Mesenchymal stem cell (in vitro differentiated cells and primary cell): ENCODE data around the gene ADAMTS7.
"Not testable (repeated sequence)": the region's sequence is repeated elsewhere in the genome, so short reads cannot be mapped to it uniquely, and the experiment has no call there.

Source experiments
- DNase-seq: peaks from one replicate; pipeline ENCODE4 v3.0.0-alpha.2; 2013
- H2AFZ ChIP-seq: one replicate; pipeline ENCODE4 v1.6.1; 2013; ENCODE audit warnings: low read depth, mild to moderate bottlenecking, control low read depth, inconsistent platforms, low read length, moderate library complexity
- H2AK5ac ChIP-seq: 2 replicates; pipeline ENCODE4 v1.6.1; 2013; ENCODE audit warnings: low read length, moderate library complexity, mild to moderate bottlenecking, inconsistent platforms; ENCODE audit not compliant: severe bottlenecking
- H2BK120ac ChIP-seq: one replicate; pipeline ENCODE4 v1.6.1; 2013; ENCODE audit warnings: low read depth, mild to moderate bottlenecking, inconsistent platforms, low read length, moderate library complexity
- H2BK12ac ChIP-seq, 2 experiments: one replicate each; pipeline ENCODE4 v1.6.1; 2013; ENCODE audit warnings: inconsistent platforms in 2 of 2, low read length in 2 of 2, mild to moderate bottlenecking in 2 of 2, moderate library complexity in 2 of 2, control low read depth in 1 of 2
- H2BK15ac ChIP-seq: one replicate; pipeline ENCODE4 v1.6.1; 2013; ENCODE audit warnings: mild to moderate bottlenecking, low read depth, inconsistent platforms; ENCODE audit not compliant: poor library complexity, severe bottlenecking
- H2BK5ac ChIP-seq: 2 replicates; pipeline ENCODE4 v1.6.1; 2013; ENCODE audit warnings: low read depth, mild to moderate bottlenecking, low read length, control low read depth, inconsistent platforms; ENCODE audit not compliant: poor library complexity, severe bottlenecking
- H3K14ac ChIP-seq, 2 experiments: one replicate each; pipeline ENCODE4 v1.6.1; 2013; ENCODE audit warnings: inconsistent platforms in 2 of 2, low read length in 2 of 2, control low read depth in 1 of 2, mild to moderate bottlenecking in 1 of 2, moderate library complexity in 1 of 2
- H3K18ac ChIP-seq, 2 experiments: one replicate each; pipeline ENCODE4 v1.6.1; 2013; ENCODE audit warnings: inconsistent platforms in 2 of 2, low read length in 2 of 2, control low read depth in 1 of 2, low read depth in 1 of 2, mild to moderate bottlenecking in 1 of 2
- H3K23ac ChIP-seq, 2 experiments: one replicate each; pipeline ENCODE4 v1.6.1; 2013; ENCODE audit warnings: inconsistent platforms in 2 of 2, low read length in 2 of 2, mild to moderate bottlenecking in 2 of 2, moderate library complexity in 2 of 2, control low read depth in 1 of 2
- H3K27ac ChIP-seq: 2 replicates; pipeline ENCODE4 v1.5.1; 2013; ENCODE audit warnings: mild to moderate bottlenecking, moderate library complexity, low read length, control low read depth, inconsistent platforms; ENCODE audit not compliant: poor library complexity, severe bottlenecking
- H3K27me3 ChIP-seq, 2 experiments: 2 replicates each; pipeline versions ENCODE4 v1.6.1 to v1.7.0; 2013; ENCODE audit warnings: low read length in 2 of 2, mild to moderate bottlenecking in 2 of 2, moderate library complexity in 2 of 2, control low read depth in 1 of 2, inconsistent platforms in 1 of 2; ENCODE audit not compliant: control insufficient read depth in 1 of 2, insufficient read depth in 1 of 2
- H3K36me3 ChIP-seq, 2 experiments: 2 replicates each; pipeline versions ENCODE4 v1.6.1 to v1.7.0; 2013; ENCODE audit warnings: low read length in 2 of 2, control low read depth in 1 of 2, inconsistent platforms in 1 of 2, low read depth in 1 of 2, mild to moderate bottlenecking in 1 of 2; ENCODE audit not compliant: insufficient read depth in 2 of 2, control insufficient read depth in 1 of 2
- H3K4ac ChIP-seq, 2 experiments: one replicate each; pipeline ENCODE4 v1.6.1; 2013; ENCODE audit warnings: inconsistent platforms in 2 of 2, low read length in 2 of 2, mild to moderate bottlenecking in 2 of 2, moderate library complexity in 2 of 2, control low read depth in 1 of 2, low read depth in 1 of 2
- H3K4me1 ChIP-seq: 2 replicates; pipeline ENCODE4 v1.6.1; 2013; ENCODE audit warnings: low read depth, low read length, control low read depth; ENCODE audit not compliant: control insufficient read depth, insufficient read depth
- H3K4me2 ChIP-seq: 2 replicates; pipeline ENCODE4 v1.6.1; 2013; ENCODE audit warnings: low read length, mild to moderate bottlenecking, inconsistent platforms; ENCODE audit not compliant: poor library complexity, severe bottlenecking
- H3K4me3 ChIP-seq, 2 experiments: 2 replicates each; pipeline versions ENCODE4 v1.5.1 to v1.7.0; 2013; ENCODE audit warnings: low read length in 2 of 2, mild to moderate bottlenecking in 2 of 2, control low read depth in 1 of 2, low read depth in 1 of 2; ENCODE audit not compliant: insufficient read depth in 1 of 2
- H3K79me1 ChIP-seq: replicated peaks from 2 replicates; pipeline ENCODE4 v1.6.1; 2013; ENCODE audit warnings: mild to moderate bottlenecking, control low read depth, low read length, inconsistent platforms; ENCODE audit not compliant: poor library complexity, severe bottlenecking
- H3K9ac ChIP-seq: 2 replicates; pipeline ENCODE4 v1.7.0; 2013; ENCODE audit warnings: mild to moderate bottlenecking, low read length, moderate library complexity
- H3K9me3 ChIP-seq: 2 replicates; pipeline ENCODE4 v1.7.0; 2013; ENCODE audit warnings: mild to moderate bottlenecking, low read length; ENCODE audit not compliant: control insufficient read depth
- H4K8ac ChIP-seq: one replicate; pipeline ENCODE4 v1.6.1; 2013; ENCODE audit warnings: inconsistent platforms, mild to moderate bottlenecking, low read length, moderate library complexity
- H4K91ac ChIP-seq: one replicate; pipeline ENCODE4 v1.6.1; 2013; ENCODE audit warnings: mild to moderate bottlenecking, low read length, inconsistent platforms
- WGBS: methylation state at CpG from one replicate; pipeline ENCODE4 v1.1.7; 2013; ENCODE audit warnings: mixed read lengths; 5-methylcytosine and 5-hydroxymethylcytosine counted together

ADAMTS7 gene

DNA sequence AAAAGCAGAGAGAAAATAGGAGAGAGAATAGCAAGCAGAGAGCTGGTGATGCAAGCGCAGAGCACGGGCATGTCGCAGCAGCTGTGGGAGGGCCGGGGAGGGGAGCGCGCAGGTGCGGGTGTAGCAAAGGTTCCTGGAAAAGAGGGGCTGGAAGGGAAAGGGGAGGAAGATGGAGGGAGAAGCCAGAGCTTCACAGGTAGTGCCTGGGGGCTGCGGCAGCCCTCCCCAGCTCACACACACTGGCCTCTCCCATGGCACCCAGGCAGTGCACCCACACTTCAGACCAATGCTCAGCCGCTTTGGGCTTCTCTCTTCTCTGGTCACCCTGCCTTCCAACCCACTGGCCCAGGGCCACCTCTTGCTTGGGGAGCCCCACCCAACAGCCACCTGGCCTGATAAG is 72.1 kb downstream of the ADAMTS7 start:
- H3K4me3 ChIP-seq = peak overlapping the region in 1 of 2 experiments; percentile 28
- H2BK15ac ChIP-seq = no peak overlapping the region
- no peak overlapping the region for H3K14ac ChIP-seq
- H4K91ac ChIP-seq = no peak overlapping the region
- no peaks in the 10 kb centered on the region for H3K36me3 ChIP-seq
- WGBS = 98% methylated on average over 9 of the region's 9 CpGs
- H3K79me1 ChIP-seq = no peaks in the 10 kb centered on the region
- no peaks in the 10 kb centered on the region for H3K9me3 ChIP-seq
- H3K27ac ChIP-seq = no peak overlapping the region
- H3K23ac ChIP-seq = no peak overlapping the region
- no peak overlapping the region for H3K4me2 ChIP-seq
- no peak overlapping the region for H2AK5ac ChIP-seq
- H3K4me1 ChIP-seq = peaks cover 3% of the 10 kb centered on the region
- H3K18ac ChIP-seq = no peak overlapping the region
- H3K4ac ChIP-seq = no peak overlapping the region
- no peak overlapping the region for H2BK12ac ChIP-seq
- no peak overlapping the region for H2AFZ ChIP-seq
- H3K9ac ChIP-seq = no peak overlapping the region
- no peak overlapping the region for H2BK120ac ChIP-seq
- no peak overlapping the region for H4K8ac ChIP-seq
- peaks cover 15 to 18% of the 10 kb centered on the region in 2 experiments for H3K27me3 ChIP-seq
- H2BK5ac ChIP-seq = no peak overlapping the region
- no peak for DNase-seq

DNA sequence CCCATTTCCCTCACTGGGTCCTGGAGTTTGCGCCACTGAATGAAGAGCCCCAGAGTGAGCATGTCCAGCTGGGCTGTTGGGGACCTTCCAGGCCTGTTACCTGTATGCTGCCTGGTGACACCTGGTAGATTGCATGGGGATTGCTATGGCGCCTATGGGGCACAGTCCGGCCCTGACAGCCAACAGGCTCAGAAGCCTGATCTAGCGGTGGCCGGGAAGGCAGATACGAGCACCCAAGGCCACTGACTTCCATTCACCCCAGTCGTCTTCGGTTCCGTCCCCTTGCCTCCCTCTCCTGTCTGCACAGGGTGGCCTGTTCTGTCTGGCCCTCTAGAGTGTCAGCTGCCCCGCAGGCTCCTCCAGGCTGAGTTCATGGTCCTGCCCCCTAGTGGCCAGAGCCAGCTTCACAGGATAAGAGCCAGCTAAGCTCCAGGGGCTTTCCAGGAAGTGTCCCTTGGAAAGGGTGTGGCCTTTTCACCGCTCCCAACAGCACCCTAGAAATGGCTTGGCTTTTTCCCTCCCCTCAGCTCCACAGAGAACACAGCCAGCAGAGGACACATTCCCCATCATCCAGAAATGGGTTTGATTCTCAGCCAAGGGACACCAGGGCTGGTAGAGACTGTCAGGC is 73.2 kb downstream of the ADAMTS7 start:
- H3K4me2 ChIP-seq, H3K79me1 ChIP-seq, H4K91ac ChIP-seq, H3K9ac ChIP-seq, H3K9me3 ChIP-seq, H3K27ac ChIP-seq, H3K36me3 ChIP-seq, H2AFZ ChIP-seq, H3K4me1 ChIP-seq, H3K23ac ChIP-seq, H2AK5ac ChIP-seq, H4K8ac ChIP-seq, H3K14ac ChIP-seq, H3K4me3 ChIP-seq, H2BK5ac ChIP-seq, H2BK120ac ChIP-seq, H2BK15ac ChIP-seq, H2BK12ac ChIP-seq, H3K4ac ChIP-seq: not testable (repeated sequence)
- Histone ChIP-seq H3K27me3 (peaks cover 17 to 22% of the 10 kb centered on the region in 2 experiments), H3K18ac (peak overlapping the region in 1 of 2 experiments; percentile 40)
- WGBS = 42% methylated on average over 10 of the region's 11 CpGs
- peak; percentile 49 for DNase-seq

DNA sequence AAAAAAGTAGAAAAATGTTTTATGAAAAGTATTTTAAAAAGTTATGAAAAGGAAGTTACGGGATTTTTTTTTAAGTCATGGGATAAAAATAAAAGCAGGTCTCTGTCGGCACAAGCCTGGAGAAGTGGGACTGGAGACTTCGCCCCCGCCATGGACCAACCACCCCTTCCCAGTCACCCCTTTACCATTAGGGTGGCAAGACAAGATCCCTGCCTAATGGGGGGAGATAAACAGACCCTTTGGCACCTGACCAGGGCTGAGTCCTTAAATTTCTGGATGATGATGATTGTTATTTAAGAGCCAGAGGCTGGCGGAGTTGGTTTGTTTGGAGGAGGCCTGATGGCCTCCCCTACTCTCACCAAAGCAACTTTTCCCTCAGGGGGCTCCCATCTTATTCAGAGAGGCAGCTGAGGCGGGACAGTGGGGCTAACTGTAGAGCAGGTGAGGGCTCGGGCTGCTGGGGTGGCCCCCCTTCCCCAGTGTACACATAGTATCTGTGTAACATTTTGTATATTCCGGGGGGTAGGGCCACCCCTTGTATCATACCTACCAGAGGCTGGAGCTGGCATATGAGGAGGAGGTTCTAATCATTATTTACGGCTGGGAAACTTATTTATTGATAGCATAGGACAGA is 74.0 kb downstream of the ADAMTS7 start:
- Histone ChIP-seq H3K4me2 (no peak overlapping the region), H3K27ac (no peak overlapping the region), H2BK15ac (no peak overlapping the region), H3K27me3 (peaks cover 17 to 28% of the 10 kb centered on the region in 2 experiments), H3K9me3 (no peaks in the 10 kb centered on the region), H3K4me3 (no peak overlapping the region), H2BK5ac (no peak overlapping the region), H3K4ac (no peak overlapping the region), H3K36me3 (no peaks in the 10 kb centered on the region), H3K23ac (no peak overlapping the region), H3K79me1 (no peaks in the 10 kb centered on the region), H2BK12ac (no peak overlapping the region), H4K91ac (no peak overlapping the region), H4K8ac (no peak overlapping the region), H2BK120ac (no peak overlapping the region), H3K14ac (no peak overlapping the region), H2AFZ (no peak overlapping the region), H2AK5ac (no peak overlapping the region), H3K9ac (no peak overlapping the region), H3K18ac (no peak overlapping the region), H3K4me1 (peaks cover 3% of the 10 kb centered on the region)
- no peak for DNase-seq
- 47% methylated on average over 2 of the region's 9 CpGs for WGBS

DNA sequence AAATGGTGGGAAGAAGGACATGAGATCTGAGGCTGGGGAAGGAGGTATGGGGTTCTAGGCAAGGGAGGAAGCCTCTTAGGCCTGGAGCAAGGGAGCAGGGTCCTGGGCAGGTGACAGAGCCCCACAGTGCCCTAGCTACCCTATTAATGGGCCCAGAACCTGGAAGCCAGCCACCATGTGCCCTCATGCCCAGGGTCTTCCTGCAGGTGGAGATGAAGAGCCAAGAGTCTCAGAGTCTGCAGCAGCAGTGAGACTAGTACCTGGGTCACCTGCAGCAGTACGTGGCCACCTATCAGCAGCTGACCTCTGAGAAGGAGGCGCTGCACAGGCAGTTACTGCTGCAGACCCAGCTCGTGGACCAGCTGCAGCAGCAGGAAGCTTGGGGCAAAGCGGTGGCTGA is 75.0 kb downstream of the ADAMTS7 start:
- H3K27ac ChIP-seq, H2AFZ ChIP-seq, H2BK120ac ChIP-seq, H3K9ac ChIP-seq, H3K4me1 ChIP-seq, H3K4me3 ChIP-seq, H3K4me2 ChIP-seq, H3K9me3 ChIP-seq, H2BK5ac ChIP-seq, DNase-seq, H3K4ac ChIP-seq, H4K8ac ChIP-seq, H3K23ac ChIP-seq, H2BK15ac ChIP-seq, H3K14ac ChIP-seq, H4K91ac ChIP-seq, H2AK5ac ChIP-seq, H3K18ac ChIP-seq, H2BK12ac ChIP-seq, H3K79me1 ChIP-seq, H3K36me3 ChIP-seq: not testable (repeated sequence)
- H3K27me3 ChIP-seq = peaks cover 17 to 31% of the 10 kb centered on the region in 2 experiments
- WGBS = no CpG with 5 or more reads among the region's 4 CpGs
